NCI-H2227 treated with DMSO at 0.1 percent for 48 hours (cell line): Measurements from ENCODE around the gene TMTC1.

Experiments
- DNase-seq: peaks from one replicate; lab custom pipeline; 2025; lab: John Stamatoyannopoulos, UW

TMTC1 gene

GRCh38 chr12:29739279-29739991 lies 44.3 kb downstream of the TMTC1 start:
- DNase-seq = no peak

- no peak for DNase-seq
Measured at GRCh38 chr12:29738365-29738764, 45.4 kb downstream of the TMTC1 start.

- DNase-seq = no peak
Measured at GRCh38 chr12:29737644-29738043, 46.1 kb downstream of the TMTC1 start.

GRCh38 chr12:29735604-29736003 lies 48.1 kb downstream of the TMTC1 start:
- no peak for DNase-seq

GRCh38 chr12:29734734-29735133 lies 49.0 kb downstream of the TMTC1 start:
- DNase-seq = no peak

- no peak for DNase-seq
Measured at GRCh38 chr12:29734305-29734704, 49.4 kb downstream of the TMTC1 start.

DNA sequence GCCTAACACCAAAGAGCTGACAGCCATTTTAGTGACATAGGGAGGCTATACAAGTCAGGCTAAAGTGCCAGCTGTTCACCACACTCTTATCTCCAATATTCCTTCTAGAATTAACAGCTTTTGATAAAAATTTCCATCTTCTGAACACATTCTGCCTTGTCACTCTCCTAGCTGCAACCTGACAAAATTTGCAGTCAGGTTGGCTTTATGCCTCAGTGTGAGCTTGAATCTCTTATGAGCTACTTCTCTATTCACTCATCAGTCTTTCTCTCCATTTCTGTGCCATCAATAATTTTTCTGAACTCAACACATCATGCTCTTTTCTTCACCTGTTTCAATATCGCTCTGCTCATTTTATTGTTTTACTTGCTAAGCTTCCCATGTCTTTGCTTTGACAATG lies 50.2 kb downstream of the TMTC1 start:
- no peak for DNase-seq

- DNase-seq = no peak
Measured at GRCh38 chr12:29733060-29733459, 50.7 kb downstream of the TMTC1 start.

DNA sequence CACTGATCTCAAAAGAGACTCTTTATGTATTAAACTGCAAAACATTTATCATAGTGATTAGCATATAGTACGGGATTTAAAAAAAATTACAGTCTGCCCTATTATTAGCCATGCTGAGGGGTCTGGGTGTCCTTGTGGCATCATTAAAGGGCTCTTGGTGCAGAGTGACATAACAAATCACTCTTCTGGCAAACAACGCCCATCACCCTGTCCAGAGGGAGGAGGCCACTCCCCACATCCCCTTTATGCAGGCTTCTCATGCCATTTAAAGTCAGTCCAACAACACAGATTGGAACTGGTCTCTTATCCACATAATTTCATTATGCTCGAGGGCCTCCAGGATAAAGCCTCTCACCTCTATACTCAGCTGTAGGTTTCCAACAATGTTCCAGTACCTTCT lies 51.1 kb downstream of the TMTC1 start:
- no peak for DNase-seq

DNA sequence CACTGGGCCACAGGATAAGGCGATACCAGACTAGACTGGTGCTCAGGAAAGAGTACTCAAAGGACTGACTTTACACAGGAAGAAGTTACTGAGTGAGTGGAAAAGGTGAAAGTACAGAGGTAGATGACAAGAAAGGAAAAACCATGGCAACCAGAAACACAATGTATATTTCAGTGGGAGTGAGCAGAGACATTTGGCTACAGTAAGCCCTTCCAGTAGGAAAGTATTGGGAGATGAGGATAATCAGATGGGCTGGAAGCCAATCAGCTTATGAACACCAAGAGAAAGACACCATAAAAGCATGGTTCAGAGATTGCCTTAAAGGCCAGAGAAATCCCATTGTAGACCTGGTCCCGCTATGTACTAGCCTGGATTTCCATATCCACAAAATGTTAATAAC lies 51.6 kb downstream of the TMTC1 start:
- DNase-seq = no peak

GRCh38 chr12:29731591-29731990 lies 52.2 kb downstream of the TMTC1 start:
- DNase-seq = no peak

DNA sequence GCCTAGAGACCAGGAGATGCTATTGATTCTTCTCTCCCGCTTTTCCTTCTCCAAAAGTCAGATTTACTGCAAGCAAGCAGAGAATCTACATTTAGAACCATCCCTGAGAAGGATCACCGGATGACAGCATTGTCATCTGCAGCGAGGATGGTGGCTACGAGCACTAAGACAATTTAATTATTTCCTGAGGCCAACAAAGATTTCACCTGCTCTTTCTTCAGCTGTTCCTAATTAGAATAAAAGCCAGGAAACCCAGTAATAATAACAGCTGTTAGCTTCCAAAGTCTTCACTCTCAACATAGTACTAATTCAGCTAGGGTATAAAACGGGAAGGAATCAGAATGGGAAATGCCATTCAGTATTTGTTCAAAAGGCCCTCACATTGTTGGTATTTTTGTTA lies 53.3 kb downstream of the TMTC1 start:
- no peak for DNase-seq

GRCh38 chr12:29728030-29728429 lies 55.7 kb downstream of the TMTC1 start:
- no peak for DNase-seq

- no peak for DNase-seq
Measured at GRCh38 chr12:29726741-29727348, 56.9 kb downstream of the TMTC1 start.

- no peak for DNase-seq
Measured at GRCh38 chr12:29726321-29726692, 57.4 kb downstream of the TMTC1 start.

DNA sequence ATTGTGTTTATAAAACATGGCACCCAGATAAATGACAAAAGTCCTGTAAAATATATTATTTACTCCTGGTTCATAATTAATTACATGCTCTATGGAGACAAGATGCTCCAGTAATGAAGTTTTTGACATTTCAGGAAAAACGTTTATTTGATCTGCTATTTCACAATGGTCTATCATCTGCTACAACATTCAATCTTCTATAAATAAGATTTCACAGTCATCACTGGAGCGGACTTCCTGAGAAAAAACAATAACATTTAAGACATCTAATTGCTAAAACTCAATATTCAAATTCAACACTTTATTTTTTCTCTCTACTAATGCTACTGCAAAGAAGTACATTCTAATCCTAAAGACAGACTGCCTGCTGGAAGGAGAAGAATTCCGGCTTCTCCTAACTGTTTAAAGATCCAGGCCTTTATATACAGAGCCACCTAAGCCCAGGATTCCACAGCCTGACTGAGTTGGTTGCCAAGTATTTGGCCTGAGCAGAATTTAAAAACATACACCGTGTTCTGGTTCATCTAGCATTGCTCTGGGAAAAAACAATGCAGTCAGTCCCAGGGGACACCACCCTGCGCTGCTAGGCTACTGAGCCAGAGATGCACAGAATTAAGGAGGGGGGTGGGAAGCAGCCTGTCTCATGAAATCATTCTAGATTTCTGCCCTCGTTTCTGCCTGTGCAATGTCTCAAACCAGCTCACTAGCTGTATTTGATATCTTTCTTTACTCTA lies 58.0 kb downstream of the TMTC1 start:
- no peak for DNase-seq

GRCh38 chr12:29722164-29722563 lies 61.6 kb downstream of the TMTC1 start:
- no peak for DNase-seq

GRCh38 chr12:29719381-29719780 lies 64.4 kb downstream of the TMTC1 start:
- DNase-seq = no peak

DNA sequence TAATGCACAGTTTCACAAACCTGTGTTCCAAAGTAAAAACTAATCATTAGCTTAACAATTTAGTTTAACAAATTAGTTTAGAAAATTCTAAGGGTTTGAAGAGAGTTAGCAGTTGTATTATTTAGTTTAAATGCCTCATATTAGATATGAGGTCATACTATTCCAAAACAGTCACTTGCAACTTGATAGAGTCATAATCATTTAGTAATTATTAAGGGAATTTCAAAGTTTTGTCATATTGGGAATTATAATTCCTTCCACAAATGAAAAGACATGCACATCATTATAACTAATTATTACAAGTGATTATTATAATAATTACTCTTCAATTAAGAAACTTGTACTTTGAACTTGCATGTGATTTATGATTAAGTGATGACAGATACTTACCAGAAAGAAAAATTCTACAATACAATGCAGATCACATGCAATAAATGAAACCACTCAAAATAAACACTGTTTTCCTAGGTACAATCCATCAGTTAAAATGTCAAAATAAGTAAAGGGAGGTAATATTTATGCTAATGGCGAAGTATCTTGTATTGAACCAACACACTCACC lies 66.1 kb downstream of the TMTC1 start:
- no peak for DNase-seq

DNA sequence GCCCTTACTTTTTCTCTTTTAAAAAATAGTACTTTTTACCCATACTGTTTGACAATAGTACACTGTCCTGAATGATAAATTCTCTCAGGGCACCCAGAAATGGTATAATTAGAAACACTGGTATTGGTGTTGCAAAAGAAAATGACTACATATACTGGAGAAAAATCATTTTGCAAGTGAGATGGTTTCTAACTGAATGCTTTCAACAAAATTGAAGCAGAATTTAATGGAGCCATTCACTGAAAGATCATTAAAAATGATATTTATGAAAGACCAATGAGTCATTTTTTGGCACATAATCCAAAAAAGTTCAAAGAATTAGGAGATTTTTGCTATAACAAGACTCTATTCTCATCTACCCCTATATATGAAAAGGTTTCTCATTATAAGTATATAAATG lies 68.8 kb downstream of the TMTC1 start:
- no peak for DNase-seq

GRCh38 chr12:29713729-29714128 lies 70.0 kb downstream of the TMTC1 start:
- DNase-seq = no peak

DNA sequence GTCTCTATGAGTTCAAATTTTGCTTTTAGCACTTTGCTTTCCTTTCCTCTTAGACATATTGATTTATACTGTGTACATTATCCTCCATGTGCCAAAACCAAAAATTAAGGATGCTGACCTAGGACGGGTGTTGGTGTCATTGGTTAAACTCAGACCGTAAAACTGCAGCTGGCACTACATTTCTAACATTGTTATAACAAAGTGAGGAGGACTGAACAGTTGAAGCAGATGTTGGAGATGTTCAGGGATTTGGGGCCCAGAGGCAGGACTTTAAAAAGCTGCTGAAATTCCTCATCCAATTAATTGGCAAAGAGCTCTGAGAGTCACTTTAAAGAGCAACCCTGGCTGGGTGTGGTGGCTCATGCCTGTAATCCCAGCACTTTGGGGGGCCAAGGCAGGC lies 72.4 kb downstream of the TMTC1 start:
- DNase-seq = no peak

GRCh38 chr12:29710104-29710503 lies 73.6 kb downstream of the TMTC1 start:
- no peak for DNase-seq
